K562 treated with DMSO at 1 percent for 48 hours (cell line): ENCODE measurements around the gene SEPTIN14. TPM values are rescaled to one million over a fixed set of nuclear protein-coding genes. Genes with fewer than 3 reads are reported as not detected.

Experiments
- total RNA-seq: library from RNA; unstranded; fragments of 300-600 nt; gene quantifications from 2 replicates; pipeline ENCODE4 v1.2.3, GENCODE V29; 2022; ENCODE audit warnings: low replicate concordance; ENCODE audit errors: extremely low read depth

SEPTIN14 gene
- not detected in 2 replicates for total RNA-seq

DNA sequence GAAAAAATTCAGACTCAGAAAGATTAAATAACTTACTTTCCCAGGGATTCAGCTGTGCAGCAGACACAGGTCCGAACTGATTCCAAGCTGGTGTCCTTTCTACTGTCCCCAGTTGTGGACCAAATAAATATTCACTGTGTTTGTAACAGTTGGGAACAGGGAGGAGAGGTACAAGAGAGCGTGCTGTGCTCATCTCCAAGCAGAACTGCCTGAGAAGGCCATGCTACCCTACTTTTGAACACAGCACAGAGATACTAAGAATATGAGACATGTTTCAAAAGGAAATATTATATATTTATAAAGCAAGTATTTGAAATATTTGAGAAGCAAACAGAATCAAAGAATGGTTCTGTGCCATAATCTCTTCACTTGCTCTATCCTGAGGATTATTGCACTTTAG lies at the start of gene SEPTIN14:
Gene SEPTIN14 (minus strand): TSS at position 101 of the 400 bp plus-strand sequence. CDS start 756 bp downstream, outside the sequence.

Other genes with a start within 250 kb of the SEPTIN14 start
- not detected in 2 replicates for gene ZNF713, start 24.7 kb upstream of the SEPTIN14 start, total RNA-seq
- not detected in 2 replicates for gene MRPS17, start 89.1 kb upstream of the SEPTIN14 start, total RNA-seq
- gene NIPSNAP2, start 101.8 kb upstream of the SEPTIN14 start, total RNA-seq, result not detected in 2 replicates
- gene PSPH, start 188.7 kb upstream of the SEPTIN14 start, total RNA-seq, result not detected in 2 replicates
- gene CCT6A, start 189.0 kb upstream of the SEPTIN14 start, total RNA-seq, result not detected in 2 replicates
- not detected in 2 replicates for gene SUMF2, start 201.5 kb upstream of the SEPTIN14 start, total RNA-seq
- not detected in 2 replicates for gene PHKG1, start 230.2 kb upstream of the SEPTIN14 start, total RNA-seq
- not detected in 2 replicates for gene CHCHD2, start 243.7 kb upstream of the SEPTIN14 start, total RNA-seq